NCI-H146 (cell line): ENCODE data around the gene GABBR2.

Experiments
- DNase-seq: peaks from one replicate; lab custom pipeline; 2025; lab: John Stamatoyannopoulos, UW

Gene GABBR2

DNA sequence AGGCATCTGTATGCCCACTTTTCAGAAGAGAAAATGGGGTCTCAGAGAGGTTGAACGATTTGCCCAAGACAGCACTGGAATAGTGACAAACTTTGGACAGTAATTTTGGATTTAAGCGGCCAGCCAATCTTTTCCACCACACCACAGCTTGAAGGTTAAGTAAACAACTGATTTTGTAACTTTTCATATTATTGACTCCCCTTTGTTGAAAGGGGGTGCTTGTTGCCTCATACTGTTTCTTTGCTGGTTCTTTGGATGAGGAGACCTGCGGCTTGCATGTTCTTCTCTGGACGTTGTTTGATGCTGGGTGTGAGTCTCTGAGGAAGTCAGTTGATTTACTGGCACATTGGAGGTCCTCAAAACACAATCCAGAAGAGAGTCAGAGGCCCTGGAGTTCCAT lies 11.7 kb upstream of the GABBR2 start:
- no peak for DNase-seq

DNA sequence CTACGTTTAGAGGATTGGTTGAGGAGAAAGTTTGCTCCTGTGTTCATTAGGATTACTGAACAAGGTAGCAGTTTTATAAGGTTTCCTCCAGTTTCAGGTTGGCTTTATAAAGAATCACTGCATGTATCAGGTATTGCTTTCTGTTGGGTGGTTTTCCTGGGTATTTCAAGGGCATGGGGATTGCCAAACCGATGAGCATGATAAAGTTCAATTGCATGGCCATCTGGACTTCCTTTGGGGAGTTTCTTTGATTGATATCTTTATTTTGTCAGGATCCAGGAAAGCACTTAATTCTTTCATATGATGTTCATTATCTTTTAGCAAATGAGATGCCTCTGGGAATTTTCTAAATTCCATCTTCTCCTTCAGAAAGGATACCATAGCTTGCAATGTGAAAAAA lies 10.3 kb upstream of the GABBR2 start:
- DNase-seq, result no peak

DNA sequence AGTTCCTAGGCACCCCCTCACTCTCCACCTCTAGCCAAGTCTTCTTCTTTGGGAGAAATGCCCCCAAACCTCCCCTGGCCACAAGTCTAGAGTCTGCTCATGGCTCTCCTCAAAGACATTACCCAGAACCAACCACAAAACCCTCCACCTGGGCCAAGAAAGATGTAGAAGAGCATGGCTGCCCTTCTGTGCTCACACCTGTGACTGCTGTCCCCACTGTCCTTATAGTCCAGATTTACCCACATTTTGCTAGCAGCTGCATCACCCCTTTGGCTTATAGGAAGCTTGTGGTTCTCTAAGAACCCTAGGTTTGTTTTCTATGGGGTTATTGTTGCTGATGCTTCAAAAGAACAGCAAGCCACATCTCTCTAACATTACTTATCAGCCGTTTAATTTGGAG lies 6.1 kb upstream of the GABBR2 start:
- DNase-seq, result no peak

DNA sequence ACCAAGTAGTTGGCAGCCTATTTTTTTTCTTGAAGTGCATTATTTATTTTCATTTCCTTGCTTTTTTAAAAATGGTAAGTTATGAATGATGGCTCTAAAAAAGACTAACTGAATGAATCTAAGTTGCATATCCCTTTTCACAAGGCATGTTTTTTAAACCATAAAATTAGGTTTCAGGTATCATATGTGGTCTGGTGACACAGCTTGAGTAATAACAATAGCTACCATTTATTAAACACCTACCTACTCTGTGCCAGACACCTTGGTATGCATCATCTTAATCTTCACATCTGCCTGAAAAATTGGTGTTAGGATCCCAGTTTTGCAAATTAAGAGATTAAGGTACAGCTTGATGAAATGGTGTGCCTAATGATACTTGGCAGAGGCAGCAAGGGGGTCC lies 4.3 kb upstream of the GABBR2 start:
- DNase-seq, result no peak

DNA sequence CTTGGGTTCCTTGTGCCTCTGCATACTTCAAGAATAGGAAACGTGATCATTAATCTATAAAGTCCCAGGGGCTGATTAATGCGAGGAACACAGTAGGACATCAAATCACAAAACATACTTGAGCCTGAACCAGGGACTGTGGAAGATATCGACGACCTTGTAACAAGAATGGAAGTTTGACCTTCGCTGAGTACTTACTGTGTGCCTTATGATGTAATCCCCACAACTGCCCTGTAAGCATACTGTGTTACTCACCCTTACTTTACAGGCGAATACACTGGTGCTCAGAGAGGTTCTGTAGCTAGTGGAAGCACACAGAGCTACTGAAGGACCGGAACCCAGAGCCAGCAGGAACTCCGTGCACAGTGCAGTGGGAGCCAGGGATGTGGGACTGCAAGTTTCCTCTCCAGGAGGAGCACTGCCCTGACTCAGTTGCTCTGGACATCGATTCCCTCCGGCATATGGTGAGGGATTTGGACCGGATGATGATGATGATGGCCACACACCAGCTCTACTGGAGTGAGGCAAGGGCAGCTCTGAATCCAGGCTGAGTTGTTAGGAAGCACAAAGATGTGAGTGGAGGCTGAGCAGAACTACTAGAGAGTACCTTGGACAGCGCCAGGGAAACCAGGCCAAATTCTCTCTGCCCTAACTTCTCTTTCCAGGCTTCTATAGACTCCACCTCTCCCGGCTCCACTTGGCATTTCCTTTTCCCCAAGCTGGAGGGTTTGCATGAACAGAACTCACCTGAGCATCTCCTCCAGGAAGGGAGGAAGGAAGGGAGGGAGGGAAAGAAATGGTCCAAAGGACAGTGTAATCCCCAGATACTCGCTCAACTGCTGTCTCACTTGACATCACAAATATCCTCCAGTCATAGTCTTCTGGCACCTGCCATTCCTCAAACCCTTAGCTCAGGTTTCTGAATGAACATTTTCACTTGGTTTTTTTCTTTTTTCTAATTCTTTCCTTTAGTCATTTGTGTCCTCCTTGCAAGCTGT lies 1.5 kb upstream of the GABBR2 start:
- DNase-seq, result no peak

DNA sequence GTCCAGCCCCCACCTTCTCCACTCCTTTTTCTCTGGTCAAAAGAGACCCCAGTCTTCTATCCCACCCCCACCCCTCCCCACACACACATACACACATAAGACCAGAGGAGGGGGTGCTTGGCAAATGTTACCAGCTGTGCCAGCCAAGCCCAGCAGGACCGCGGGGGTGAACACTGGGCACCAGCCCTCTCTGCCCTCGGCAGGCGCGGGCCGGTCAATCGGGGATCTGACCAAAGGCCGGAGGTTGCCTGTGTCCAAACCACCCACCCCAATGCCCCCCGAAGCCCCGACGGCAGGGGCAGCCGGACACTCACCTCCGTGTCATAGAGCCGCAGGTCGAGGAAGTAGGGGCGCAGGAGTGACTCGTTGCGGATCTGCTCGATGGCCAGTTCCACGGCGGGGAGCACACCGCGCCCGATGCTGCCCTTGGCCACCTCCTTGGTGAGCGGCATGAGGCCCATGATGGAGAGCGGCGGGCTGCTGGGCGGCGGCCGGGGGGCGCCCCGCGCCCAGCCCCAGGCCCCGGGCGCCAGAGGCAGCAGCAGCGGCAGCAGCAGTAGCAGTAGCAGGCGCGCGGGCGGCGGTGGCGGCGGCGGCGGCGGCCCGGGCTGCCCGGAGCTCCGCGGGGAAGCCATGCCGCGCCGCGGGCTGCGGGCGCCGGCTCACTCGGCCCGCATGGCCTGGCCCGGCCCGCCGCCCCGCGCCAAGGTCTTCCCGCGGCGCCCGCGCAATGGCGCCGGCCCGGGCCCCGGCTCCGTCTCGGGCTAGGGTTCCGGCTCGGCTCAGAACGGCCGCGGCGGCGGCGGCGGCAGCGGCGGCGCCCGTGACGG lies 417 bp downstream of the GABBR2 start:
- DNase-seq, result peak; percentile 41

DNA sequence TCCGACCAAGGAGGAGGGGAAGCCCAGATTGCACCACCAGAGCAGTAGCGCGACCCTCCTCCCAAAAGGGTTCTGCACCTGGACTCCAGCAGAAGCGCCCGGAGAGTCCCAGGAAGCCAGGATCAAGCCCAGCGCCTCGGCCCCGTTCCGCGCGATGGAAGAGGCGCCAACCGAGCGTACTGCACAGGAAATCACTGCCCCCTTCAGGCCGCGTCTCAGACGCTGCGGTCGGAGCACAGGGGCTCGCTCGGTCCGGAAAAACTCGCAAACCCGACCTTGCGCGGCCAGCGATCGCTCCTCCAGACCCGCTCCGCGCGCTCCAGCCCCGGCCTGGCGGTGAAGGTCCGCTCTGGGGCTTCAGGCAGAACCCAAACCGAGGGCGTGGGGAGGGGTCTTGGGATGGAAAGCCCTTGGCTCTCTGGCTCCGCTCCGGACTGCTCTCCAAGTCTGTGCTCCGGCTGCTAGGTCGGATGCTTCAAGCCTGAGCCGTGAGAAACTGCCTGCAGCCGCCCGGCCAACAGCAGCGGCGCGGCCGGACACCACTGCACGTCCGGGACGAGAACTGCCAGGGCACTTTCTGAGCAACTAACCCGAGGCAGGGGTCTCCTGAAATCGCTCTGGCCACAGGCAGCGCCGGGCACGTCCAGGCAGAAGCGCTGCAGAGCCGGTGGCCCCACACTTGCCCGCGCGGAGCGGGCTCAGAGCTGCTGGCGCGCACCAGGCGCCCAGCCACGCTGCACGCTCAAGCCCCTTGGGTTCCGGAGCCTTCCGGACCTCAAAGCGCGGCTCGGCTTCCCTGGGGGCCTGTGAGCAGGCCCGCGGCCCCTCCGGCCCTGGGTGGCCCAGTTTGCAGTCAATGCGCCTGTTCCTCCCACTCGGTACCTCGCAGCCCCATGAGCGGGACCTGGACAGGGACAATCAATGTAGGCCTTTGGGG lies 1.3 kb downstream of the GABBR2 start:
- peak; percentile 77 for DNase-seq

DNA sequence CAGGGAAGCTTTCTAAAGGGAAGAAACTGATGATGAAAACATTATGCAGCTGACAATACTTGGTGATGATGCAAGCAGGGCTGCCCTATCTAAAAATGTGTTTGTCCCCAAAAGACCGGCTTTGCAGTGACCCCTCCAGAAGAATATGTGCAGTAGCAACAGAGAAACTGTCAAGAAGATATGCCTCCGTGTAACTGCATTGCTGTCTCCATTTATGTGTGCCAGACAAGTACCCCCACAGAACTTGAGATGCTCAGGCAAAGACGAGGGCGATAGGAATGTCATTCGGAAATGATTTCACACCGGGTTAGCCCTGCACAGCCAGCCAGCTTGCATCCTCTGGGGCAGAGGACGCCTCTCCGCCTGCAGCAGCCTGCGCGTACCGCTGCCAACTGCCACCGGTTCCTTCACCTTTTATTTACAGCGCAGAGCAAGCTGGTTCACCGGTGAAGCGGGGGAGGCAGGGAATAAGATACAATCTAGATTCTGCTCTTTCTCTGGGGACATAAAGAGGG lies 2.0 kb downstream of the GABBR2 start:
- peak; percentile 66 for DNase-seq

DNA sequence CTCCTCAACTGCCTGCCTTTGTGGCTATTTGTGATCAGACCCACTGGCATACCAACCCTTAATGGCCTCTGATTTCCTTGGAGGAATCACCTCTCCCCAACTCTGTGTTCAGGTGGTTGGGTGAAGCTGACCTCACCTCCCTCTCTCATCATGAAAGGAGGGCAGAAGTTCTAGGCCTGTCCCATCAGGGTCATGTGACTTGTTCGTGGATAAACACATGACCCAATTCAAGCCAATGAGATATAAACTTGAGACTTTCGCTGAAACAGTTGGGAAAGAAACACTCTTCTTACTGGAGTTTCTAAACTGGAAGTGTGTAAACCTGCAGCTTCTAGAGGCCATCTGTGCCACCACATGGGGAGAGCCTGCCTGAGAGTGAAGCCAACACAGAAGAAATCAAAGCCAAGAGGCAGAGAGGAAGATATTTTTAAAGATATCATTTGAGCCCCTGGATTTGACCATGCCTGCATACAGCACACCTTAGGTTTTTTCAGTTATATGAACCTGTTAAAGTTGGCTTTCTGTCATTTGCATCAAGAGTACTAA lies 5.8 kb downstream of the GABBR2 start:
- DNase-seq, result no peak

DNA sequence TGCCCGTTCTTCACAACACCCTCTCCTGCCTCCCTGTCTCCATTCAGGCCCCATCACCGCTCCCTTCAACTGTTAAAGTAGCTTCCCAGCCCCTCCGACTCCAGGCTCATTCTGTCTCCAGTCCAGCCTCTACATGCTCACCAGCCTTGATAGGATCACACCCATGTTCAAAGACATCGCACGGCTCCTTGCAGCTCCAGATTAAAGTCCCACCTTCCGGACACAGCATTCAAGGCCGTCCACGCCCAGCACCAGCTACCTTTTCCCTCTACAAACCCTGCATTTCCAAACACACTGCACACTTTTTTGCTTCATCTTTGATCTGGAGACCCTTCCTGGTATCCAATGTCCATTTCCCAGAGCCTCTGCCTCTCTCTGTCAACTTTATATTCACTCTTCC lies 6.4 kb downstream of the GABBR2 start:
- no peak for DNase-seq

DNA sequence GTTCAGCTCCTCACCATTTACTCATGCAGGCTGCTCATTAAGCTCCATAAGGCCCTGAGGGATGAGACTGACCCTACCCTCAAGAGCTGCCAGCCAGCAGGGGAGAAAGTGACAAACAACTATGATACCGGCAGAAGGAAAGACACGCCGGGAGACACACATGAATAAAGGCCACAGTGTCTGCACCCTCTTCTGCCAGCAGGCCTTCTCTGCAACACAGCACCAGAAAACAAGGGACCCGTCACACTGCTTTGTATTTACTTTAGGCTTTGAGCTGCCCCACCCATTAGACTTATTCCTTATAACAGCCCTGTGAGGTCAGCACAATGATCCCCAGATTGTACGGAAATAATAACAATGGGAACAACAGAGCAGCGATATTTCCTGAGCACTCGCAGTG lies 7.2 kb downstream of the GABBR2 start:
- no peak for DNase-seq

DNA sequence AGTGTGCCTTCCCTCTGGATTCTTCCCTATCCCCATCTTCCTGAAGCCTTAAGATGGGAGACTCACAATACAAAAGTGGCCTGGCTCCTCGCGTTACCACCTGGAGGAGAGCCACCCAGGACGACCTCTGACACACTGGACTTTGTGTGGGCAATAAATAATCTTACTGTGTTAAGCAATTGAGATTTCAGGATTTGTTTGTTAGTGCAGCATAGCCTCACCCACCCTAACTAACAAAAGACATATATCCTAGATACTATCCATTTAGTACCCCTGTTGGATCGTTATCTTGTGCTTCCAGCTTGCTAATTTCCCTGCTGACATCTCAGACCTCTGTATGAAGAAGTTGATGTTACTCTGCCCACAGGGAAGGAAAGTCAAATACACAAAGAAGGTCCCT lies 7.9 kb downstream of the GABBR2 start:
- no peak for DNase-seq

DNA sequence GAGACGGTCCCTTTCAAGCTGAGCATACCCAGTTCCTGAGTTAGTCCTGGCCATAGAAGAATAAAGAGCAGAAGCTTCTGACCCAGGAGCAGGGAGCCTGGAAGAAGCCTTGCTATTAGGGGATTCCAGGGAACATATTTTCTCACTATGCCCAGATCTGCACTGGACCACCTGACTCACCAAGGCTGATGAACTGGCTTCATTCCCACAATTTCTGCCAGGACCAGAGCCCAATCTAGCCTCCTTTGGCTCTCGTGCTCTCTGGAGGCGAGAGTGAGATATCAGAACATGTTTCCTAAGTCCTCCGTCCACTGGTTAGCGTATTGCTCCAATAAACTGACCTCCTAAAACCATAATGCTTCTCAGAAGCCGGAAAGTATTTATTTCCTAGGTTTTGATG lies 9.9 kb downstream of the GABBR2 start:
- no peak for DNase-seq

DNA sequence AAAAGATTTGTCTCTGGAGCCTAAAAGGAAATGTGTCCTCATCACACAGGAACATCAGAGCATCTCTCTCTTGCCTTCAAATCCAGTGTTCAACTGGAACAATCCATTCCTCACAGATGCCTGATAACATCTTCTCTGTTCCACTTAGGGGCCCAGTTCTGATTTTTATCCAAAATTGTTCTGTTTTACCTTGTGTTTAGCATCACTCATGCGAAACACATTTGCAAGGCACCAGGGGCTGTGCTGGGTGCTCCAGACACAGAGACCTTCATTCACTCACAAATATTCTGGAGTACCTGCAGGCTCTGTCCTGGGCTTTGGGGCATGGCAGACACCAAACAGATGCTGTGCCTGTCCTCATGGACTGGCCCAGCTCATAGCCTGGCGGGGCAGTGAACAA lies 13.8 kb downstream of the GABBR2 start:
- no peak for DNase-seq

DNA sequence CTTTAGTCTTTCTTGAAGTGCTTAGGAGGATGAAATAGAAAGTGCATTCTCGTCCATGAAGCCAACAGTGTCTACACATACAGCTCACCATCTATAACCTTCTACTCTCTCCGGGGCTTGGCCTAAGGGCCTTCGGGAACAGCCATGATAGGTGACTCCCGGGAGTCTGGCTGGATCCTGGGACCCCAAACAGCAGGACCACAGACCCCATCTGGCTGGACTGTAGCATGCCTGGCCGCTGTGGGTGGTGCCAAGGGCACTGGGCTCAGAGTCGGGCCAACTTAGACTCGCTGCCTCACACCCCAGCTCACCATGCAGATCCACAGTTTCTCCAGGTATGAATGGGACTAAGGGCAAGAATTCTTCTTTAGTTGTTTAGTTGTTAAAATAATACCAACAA lies 16.3 kb downstream of the GABBR2 start:
- DNase-seq, result no peak

DNA sequence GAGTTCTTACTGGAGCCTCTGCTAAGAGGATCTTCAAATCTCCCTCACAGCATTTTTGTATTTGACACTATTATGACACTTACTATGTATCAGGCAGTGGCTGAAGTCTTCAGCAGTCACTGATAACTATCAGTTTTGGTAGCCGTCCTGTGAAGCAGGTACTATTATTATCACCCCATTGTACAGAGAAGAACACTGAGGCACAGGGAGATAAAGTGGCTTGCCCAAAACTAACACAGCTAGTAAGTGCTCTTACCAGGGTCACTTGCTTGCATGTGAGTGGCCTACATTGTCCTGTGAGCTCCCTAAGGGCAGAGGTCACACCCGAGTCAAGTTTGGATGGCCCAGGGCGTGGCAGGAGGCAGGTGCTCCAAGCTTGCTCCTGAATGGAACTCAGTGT lies 16.8 kb downstream of the GABBR2 start:
- no peak for DNase-seq

DNA sequence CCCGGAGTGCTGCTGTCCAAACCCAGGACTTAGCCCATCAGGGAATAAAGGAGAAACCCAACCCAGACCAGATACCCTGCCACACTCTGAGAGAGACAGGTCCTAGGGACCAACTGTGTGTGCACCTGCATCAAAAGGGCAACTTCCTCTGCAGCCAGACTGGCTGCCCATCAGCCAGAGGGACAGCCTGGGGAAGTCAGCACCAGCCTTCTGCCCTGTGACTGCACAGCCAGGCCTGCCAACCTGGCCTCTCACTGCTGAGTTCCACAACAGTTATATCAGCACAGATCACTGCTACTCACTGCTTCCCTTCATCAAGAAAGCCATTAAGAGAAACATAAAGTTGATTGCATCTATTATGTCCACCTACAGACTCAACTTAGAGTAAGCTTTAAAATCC lies 18.0 kb downstream of the GABBR2 start:
- no peak for DNase-seq

DNA sequence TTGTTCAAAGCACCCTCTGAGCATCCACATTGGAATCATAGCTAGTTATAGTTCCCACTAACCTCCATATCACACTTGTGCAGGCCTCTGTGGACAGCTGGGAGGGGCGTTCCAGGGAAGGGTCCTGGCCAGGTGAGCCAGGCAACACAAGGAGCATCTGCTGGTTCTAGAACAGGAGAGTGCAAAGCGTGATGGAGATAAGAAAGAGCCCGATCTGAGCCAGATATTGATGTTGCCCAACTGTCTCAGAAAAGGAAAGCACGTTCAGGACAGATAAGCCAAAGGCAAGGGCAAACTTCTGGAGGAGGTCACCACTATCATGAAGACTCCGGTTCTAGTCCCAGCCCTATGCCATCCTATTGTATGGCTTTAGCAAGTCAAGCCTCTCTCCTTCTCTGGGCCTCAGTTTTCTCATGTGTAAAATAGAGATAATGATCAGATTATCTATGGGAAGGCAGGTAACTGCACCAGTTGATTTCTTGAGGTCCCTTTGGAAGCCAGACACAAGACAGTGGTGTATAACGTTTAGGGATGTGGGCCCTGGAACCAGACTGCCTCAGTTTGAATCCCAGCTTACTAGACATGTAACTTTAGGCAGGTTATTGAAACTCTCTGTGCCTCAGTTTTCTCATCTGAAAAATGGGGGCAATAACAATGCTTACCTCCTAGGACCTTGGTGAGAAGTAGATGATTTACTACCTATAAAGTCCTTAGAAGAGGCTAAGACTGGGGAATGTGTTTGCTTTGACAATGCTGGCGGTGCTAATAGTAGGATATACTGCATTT lies 19.8 kb downstream of the GABBR2 start:
- DNase-seq, result no peak

DNA sequence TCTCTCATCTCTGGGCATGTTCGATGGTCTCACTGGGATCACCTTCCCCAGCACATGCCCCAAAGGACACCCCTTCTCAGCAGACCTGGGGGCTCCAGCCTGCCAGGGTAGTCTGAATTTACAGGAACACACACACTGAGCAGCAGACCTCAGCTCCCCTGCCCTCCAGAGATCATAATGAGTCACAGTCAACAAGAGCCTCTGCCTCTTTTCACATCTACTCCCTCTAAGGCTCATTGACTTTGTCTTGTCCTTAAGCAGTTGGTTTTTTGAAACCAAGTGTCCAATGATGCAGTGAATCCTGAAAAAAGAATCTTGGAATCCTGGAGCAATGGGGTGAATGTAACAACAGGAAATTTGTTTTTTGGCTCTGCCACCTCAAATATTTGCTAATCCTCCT lies 20.8 kb downstream of the GABBR2 start:
- no peak for DNase-seq

DNA sequence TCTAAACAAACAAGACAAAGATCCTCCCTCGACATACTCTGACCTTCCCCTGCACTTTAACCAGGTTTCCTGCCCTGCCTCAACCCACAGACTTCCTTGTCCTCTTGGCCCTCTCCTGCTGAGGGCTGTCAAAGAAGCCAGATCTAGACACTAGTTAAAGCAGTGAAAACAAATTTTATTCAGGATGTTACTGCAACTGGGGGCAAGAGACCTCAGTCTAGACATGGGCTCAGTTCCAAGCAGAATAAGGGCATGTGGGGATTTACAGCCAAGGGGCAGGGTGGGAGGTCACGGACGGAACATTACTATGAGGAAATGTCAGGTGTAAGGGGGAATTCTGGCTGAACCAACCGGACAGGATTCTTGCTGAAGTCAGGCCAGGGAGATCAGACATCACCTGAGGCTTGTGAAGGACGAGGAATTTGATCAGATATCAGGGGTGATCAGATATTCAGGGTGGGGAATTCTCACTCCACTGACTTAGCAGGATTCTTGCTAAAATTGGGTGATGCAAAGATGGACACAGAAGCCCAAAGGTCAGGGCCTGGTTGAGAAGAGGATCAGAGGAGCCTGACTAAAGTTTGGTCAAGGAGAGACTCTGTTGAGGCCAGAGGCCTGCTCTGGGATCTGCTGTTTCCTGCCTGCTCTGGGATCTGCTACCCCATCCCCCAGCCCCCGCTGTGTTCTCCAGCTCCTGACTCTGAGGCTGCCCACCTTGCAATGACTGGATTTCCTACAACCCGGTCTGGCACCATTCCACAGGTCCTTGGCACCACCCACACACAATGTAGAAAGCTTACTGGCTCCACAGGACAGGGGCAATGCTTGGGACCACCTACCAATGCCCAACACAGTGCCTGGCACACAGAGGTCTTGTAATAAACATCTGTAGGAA lies 21.5 kb downstream of the GABBR2 start:
- DNase-seq, result no peak
